Dedifferentiated amniotic fluid mesenchymal stem cell (primary cell): ENCODE results near the gene TNS3.

Experiments used
- DNase-seq: peaks from one replicate; pipeline ENCODE4 v3.0.0-alpha.2; 2016; ENCODE audit errors: extremely low spot score

TNS3 gene

DNA sequence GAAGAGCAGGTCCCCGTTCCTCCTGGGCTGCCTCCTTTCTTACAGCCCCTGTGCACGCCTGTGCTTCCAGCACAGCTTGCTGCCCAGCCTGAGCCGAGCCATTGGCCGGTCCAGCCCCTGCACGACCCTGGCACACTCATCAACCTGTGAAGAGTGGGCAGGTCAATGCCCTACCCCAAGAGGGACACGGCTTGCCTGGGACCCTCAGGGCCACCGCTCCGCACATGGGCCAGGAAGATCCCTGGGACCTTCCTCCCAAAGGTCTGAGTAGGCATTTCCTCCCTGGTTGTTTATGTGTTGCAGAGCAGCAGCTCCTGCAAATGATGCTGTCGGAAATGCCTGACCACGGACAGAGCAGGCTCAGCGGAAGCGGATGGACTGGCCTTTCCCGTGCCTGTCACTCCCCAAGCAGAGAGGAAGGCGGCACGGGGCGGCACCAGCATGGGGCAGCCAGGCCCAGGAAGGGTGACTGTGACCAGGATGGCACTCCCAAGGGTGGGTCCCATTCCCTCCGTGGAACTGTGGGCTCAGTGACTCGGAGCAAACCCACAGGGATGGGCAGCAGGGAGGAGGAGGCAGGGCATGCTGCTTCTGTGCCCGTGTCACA is 252.5 kb downstream of the TNS3 start:
- DNase-seq, result no peak

DNA sequence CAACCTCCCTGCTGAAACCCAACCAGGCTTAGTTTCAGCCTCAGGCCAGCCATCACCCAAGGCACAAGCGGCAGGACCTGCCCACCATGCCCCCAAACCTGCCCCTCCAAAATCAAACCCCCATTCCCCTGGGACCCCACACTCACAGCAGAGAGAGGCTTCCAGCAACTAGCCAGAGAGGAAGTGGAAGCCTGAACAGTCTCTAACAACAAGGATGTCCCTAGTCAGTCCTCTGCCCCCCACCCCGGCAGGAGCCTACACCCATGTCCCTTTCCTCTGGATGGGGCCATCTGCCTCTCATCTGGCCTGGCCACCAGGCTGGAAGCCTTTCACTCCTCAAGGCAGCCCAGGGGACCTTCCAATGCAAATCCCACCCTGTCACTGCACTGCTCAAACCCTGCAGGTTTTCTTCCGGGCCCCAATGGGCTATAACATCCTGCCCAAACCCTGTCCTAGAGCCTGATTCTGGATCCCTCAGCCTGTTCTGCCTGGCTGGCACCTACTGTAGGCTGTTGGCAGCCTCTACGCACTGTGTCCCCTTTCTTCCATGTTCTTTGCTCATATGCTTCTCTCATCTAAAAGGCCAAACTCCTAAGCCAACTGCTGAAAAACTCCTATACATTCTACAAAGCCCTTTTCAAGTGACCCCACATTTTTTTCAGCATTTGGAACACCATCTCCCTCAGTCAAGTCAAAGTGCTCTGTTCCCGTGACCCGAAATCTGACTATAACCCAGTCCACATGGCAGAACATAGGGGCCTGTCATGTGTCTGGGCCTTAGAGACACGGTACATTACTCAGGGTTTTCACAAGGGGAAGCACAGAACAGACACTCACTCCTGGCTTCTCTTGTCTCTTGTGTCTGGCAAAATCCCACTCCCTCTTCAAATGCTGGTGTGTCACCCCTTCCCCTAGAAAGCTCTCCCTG is 253.3 kb downstream of the TNS3 start:
- no peak for DNase-seq

DNA sequence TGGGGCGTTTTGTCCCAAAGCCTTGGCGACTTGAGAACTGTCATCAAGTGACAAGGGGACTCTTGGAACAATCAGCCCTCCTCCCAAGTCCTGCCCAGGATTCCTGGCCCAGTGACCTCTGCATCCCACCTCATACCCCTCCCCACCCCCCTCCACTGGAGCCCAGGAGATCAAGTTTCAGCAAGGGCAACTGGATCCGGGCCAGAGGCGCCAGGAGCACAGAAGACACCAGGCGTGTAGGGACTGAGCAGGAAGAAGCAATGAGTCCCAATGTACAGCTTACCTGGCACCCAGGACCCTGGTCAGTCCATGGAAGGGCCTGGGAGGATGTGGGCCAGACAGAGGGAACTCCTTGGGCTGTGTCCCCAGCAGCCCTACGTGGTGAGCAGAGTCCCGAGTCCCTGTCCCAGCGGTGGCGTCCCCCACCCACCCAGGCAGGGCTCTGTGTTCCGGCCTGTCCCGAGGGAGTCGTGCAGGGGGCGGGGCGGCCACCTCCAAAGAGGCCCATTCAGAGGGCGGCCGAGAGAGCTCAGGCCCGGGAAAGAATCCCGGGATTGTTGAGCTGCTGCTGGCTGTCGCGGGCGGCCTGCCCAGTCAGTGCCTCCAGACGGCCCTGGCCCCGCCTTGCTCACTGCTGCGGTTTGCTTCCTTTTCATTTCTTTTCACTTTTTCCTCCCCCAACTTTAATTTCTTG is 254.1 kb downstream of the TNS3 start:
- peak; percentile 78 for DNase-seq

DNA sequence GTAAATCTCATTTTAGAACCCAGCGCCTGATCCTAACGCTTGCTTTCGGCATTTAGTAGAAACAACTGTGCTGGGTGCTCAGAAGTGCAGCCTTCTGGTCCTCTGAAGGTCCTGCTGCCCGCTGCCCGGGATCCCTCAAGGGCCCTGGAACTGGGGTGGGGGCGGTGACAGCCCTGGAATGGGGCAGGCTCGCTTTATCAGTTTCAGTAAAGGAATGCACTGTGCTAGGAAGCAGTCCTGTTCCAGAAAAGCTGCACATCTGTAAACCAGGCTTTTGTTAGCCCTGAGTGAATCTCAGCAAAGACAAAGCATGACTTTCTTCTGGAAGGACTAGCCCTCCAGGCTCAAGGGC is 254.6 kb downstream of the TNS3 start:
- no peak for DNase-seq

DNA sequence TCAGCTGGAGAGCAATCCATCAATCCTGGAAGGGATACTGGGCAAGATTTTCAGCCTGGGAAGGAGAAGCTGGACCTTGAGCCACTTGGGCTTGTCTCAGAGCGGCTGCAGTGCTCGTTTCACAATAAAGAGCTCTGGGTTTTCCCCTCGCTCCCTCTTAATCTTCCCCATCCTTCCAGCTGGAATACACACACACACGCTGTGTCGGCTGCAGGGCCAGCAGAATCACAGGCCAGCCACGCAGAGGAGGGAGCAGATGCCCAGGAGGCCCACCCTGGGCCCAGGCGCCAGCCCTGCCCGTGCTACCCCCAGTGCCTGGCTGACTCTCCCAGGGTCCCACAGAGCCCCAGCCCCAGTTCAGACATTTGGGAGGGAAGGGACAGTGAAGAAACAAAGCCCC is 255.1 kb downstream of the TNS3 start:
- peak; percentile 40 for DNase-seq

DNA sequence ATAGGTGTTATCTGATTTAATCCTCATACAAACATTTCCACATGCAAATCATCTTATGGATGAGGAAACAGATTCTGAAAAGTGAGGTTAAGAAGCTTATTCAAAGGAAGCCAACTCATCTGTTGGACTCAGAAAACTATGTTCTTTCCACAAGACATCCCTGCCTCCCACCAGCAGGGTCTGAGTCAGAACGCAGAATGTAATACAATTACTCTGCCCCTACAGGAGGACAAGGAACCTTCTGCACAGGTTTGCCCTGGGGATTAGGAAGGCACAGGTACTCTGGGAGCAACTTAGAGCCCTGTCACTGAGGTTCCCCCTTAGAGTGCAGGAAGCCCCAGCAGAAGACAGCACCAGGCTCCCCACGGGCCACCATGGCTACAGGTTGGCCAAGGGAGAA is 255.7 kb downstream of the TNS3 start:
- peak; percentile 24 for DNase-seq

DNA sequence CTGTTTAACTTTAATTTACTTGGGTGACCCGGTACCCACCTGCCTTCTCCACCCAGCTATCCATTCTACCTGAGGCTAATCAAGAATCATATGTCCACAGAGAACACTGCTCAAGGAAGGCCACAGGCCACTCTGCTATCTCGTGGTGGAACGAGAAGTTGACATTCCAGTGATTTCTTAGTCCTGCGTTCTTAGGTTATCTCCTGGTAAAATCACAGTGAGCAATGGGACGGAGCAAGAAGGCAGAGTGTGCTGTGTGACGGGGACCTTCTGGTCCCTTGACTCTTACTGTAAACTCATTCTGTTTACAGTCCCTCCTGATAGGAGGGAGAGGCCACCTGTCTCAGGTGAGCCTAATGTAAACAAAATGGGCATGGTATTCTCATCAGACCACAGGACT is 256.6 kb downstream of the TNS3 start:
- DNase-seq, result no peak

DNA sequence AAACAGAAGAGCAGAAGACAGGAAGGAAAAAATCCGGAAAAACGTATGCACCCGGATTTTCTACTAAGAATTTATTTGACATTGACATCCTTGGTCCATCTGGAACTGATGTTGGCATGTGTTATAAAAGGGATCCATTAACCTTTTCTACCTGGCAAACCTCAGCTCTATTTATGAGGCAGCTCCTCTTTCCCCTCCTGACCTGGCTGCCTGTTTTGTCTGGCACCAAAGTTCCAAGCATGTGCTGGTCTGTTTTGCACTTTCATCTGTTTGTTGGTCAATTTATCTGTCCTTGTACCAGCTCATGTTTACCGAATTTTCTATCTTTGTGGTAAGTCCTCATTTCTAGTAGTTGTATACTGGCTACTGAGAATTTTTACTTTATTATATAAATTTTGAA is 258.0 kb downstream of the TNS3 start:
- no peak for DNase-seq

DNA sequence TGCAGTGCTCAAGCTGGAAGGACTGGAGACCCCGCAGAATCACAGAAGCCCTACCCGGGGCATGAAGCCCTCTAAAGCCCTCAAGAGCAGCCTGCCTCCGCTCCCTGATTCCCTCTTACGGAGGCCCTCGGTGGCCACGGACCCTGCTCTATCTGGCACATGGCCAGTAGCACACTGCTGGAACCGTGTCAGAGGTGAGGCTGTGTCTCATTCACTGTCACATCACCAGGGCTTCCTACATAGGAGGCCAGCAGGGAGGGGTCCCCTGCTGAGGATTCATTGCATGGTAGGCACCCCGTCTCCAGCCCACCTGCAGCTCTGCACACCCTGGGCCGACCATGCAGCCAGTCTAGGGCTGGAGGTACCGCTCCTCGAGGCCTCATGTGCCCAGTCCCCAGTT is 259.2 kb downstream of the TNS3 start:
- no peak for DNase-seq

DNA sequence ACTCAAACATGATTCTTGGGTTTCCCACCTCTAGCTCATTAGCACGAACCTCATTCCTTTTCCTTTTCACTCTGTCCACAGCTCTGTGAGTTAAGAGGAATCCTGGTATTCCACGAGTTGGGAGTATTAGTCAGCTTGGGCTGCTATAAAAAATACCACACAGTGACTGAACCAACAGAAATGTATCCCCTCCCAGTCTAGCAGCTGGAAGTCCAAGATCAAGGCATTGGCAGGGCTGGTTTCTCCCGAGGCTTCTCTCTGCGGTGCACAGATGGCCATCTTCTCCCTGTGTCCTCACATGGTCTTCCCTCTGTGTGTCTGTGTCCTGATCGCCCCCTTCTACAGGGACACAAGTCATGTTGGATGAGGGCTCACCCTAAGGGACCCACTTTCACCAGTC is 261.6 kb downstream of the TNS3 start:
- DNase-seq, result no peak

DNA sequence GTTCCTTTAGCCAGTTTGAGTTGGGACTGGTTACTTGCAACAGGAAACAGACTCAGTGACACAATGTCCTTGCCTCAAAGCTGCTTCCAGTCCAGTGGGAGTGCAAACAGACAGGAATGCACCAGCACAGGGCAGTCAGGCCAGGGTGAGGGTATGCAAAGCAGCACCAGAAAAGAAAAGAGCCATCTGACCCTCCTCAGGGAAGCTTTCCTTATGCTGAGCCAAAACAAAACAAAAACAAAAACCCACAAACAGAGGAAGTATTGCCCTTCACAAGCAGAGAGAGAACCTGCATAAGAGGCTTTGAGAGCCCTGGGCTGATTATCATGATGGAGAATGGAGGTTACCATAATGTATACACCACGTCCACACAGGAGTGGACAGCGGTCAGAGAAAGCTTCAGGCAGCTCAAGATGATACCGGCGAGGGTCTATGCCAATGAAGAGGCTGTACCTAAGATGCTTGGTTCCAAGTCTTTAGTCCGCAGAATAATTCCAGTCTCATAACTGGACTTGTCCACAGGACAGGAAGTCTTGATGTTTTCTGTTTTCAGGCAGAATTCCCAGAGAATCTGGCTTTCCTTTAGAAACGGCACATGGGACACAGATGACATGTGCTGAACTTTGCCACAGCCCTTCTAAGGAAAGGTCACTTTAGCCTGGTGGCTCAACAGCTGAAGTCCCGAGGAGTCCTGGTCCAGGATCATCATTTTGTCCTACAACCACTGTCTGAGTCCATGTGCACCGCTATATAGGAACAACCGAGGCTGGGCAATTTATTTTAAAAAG is 263.3 kb downstream of the TNS3 start:
- DNase-seq, result no peak

DNA sequence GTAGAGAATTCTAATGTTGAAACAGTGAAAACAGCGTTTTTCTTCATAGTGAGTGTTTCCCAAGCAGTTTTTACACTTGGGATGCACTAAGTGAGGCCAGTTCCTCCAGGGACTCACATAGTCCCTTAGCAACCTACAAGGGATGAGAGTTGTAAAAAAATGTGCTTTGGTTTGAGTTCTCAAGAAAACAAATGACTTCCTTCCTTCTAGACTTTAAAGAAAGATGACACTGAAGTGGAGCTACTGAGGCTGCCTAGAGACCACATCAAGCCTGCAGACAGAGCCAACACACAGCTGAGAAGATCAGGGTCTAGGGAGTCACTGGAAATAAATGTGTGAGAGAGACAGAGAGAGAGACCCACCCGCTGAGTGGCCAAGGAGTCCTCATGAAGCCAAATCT is 264.4 kb downstream of the TNS3 start:
- no peak for DNase-seq

DNA sequence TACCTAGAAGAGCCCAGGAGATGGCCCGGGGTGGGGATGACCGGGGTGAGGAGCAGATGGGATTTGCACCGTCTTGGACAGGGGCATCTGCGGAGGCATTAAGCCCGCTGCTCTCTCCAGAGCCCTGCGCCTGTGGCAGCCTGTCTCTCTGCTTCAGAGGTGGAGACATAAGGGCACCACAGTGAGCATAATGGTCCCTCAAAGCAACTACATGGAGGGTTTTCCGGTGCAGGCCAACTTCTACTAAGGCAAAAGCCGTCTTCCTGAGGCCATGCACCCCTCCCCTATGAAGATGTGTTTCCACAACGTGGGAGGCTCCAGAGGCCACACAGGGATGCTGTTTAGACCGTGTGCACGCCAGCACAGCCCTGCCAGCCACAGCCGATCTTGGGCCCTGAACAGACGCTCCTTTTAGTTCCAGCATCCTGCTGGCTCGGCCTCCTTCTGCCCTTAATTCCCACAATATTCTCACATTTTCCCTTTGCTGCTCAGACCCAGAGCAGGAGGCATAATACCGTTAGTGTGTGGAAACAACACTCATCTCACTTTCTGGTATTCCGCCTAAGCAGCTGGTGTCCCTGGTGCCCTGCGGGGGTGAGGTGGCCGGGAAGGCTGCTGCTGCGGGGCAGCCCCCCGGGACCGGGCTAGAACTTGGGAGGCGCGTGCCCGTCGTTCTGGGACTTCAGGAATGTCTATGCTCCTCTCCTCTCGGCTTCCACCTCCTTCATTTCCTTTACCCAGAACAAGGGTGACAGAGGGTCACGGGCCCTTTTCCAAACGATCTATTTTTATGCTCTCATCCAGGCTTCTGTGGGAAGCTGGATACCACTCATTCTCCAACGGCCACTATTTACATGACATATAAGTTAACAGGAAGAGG is 266.9 kb downstream of the TNS3 start:
- no peak for DNase-seq

DNA sequence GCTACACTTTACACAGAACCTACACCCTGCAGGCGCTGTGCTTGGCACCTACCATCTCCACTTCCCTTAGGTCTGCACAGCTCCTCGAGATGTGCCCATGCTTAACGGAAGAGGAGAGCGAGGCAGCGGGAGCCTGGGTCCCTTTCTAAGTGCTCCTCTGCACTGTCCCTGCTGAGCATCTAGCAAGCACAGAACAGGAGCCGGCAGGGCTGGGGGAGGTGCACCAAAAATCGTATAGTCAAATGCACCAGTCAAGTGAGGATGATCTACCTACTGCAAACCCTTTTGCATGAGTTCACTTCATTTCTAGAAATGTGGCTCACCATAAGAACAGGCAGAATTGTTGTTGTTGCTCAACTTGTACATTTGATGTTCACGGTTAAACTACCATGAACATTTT is 267.7 kb downstream of the TNS3 start:
- DNase-seq, result no peak

DNA sequence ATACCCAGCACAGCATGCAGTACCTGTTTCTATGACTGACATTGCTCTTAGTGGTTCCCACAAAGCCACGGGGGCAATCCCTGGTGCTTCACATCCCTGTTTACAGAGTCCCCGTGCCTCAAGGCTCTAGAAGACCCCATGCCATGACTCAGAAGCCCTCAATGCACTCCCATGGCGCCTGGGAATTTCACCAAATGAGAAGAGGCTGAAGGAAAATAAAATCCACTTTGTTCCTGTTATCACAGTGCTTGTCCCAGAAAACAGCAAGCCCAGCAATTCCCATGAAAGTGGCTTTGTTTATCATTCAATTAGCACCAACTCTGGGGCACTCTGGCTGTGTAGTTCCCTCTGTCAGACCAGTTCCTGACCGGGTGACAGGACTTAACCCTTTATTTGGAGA is 268.3 kb downstream of the TNS3 start:
- DNase-seq, result no peak

DNA sequence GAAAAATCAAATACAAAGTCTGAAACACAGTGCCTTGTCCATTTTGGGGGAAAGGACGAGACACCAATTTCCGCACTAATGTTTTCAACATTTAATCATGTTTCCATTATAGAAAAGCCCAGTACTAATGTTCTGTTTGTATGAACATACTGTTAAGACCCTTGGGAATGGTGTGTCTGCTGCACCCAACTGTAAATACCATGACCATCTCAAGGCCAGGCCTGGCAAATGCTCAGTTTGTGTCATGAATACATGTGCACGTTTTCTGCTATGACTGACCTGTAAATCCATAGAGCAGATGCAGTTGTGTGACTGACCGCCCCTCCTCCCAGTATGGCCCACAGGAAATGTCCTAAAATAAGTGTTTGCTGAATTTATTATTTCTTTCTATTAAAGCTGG is 270.0 kb downstream of the TNS3 start:
- DNase-seq, result no peak

DNA sequence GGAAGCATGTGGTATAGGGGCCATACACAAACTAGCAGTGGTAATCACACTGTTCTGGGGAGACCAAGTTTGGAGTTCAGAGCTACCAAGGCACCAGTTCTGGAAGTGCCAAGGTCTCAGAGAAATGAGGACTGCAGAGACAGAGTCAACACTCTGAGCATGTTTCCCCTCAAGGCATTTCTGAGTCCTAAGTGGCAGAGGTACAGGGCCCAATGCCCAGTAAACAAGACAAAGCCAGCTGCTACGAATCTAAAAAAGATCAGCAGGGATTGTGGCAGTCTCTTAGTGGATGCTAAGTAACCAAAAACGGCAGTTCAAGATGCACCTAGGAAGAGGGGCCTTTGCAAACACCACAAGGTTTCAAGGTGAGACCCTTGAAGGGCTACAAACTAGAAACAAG is 271.9 kb downstream of the TNS3 start:
- no peak for DNase-seq

DNA sequence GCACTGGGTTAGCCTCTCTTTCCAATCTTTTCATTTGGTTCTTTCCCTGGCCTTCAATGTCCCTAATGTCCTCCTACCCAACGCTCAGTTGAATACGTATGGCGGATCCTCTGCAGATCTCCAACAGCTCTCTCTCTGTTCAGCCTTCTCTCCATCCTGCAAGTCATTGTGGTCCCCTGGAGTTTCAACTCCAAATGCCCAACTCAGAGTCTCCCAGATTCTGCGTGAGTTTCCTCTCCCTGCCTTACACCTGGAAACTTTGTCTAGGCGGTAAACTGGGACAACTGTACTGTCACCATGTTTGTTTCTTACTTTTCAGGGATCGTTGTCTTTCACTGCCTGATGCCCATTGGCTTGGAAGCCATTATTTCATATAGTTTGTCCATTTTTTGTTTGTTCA is 273.1 kb downstream of the TNS3 start:
- no peak for DNase-seq

DNA sequence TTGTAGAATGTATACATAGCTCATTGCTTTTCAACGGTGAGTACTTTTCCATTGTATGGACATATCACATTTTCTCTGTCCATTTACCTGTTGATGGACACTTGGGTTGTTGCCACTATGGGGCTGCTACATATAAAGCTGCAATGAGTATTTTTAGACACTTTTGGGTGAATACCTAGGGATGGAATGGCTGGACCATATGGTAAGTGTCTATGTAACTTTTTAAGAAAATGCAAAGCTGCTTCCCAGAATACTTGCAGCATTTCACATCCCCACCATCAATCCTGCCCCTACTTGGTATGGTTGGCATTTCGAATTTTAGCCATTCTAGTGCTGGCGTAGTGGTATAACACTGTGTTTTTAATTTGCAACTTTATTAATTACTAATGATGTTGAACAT is 274.6 kb downstream of the TNS3 start:
- DNase-seq, result no peak

DNA sequence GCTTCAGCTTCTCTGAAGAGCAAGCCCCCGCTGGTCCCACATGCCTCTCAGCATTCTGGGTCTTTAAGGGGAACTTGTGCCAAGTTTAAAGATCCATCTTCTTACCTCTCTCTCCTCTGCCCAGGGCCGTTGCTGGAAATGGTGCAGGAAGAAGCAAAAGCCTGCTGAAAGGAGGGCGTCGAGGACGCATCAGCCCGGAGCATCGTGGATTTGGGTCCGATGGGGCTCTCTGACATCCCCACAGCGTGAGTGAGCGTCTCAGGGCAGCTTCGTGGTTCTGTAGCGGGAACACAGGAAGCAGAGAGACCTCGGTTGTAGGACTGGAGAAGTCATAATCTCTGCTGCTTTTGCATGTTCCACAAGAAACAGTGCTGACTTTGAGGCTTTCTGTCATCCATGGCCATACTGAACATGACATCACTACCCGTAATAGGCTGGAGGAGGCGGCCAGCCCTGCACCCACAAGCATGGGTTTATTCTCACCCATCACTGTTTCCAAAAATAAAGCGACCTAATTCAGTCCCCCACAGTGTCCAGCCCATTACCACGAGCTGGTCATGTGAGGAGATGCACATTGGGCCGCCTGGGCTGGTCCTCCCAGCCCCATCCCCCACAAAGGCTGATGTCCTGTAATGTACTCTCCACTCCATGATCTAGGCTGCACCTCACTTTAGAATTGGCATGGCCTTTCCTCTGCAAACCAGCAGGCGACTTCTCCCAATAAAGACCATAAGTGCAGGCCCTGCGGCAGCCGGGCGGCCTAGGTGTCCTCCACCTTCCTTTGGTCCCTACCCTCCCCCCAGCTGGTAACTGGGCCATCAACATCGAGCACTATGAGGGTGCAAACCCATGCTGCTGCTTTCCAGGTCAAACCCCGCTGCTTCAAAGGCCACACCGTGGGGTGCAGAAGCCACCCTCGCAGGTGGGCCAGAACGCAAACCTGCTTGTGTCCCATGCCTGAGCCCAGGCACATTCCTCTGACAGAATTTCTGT is 276.9 kb downstream of the TNS3 start:
- no peak for DNase-seq
